ENCODE data around the gene PIGS.
"Not testable (repeated sequence)": the region's sequence is repeated elsewhere in the genome, so short reads cannot be mapped to it uniquely, and the experiment has no call there.

The PIGS gene

DNA sequence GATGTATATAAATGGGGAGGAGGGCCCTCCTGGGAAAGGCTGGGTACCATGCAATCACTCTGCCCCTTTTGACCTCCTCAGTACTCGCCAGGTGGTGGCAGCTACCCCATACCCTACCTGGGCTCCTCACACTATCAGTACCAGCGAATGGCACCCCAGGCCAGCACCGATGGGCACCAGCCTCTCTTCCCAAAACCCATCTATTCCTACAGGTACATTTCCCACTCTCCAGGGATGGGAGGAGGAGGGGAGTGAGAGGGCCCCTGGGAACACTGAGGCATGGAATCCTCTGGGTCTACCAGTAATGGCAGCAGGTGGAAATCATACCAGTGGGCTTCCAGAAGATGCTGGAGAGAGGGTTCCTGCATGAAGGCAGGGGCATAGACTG lies 42.3 kb downstream of the PIGS start:
- no peak for DNase-seq (ENCODE audit: low spot score)

DNA sequence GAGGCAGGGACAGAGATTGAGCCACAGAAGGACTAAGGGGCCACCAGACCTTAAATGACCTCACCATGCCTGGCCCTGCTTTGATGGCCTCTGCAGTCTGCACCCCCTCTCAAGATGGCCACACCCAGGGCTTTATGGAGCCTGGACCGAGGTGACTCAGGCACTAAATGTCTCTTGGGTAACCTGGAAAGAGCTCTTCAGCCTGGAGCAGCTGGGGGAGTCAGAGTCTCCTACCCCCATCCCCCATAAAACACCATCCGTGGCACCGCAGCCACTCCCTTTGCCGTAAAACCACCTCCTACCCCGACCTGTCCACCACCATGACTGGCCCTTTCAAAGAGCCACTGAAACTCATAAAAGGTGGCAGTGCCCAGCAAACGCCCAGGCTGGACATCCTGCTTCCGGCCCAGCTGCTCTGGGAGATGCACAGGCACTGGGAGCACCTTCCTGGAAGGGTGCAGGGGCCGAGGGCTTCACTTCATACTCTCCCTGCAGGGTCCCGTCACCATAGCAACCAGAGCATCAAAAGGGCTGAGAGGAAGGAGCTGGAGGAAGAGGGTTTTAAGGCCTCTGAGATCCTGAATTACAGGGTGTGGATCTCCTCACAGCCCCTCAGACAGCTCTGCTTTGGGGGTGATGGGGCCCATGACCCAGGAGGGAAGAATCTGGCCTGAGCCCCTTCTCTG lies 42.9 kb downstream of the PIGS start:
- peak; percentile 71 for DNase-seq (ENCODE audit: low spot score)

DNA sequence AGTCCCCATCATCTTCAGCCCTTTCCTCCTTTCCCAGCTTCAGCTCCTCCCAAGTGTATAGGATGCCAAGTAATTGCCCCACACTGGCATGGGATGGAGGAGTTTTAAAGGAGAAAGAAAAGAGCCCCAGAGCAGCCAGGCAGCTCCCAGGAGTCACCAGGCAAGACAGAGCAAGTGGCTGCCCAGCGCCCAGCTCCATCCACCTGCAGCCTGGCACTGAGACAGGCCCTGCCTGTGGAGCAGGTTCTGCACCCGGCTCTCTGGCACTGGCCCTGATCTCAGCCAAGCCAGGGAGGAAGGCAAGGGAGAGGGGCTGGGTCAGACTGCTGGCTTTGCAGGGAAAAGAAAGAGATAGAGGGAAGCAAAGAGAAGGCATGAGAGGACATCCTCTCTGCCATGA lies 43.5 kb downstream of the PIGS start:
- no peak for DNase-seq (ENCODE audit: low spot score)

DNA sequence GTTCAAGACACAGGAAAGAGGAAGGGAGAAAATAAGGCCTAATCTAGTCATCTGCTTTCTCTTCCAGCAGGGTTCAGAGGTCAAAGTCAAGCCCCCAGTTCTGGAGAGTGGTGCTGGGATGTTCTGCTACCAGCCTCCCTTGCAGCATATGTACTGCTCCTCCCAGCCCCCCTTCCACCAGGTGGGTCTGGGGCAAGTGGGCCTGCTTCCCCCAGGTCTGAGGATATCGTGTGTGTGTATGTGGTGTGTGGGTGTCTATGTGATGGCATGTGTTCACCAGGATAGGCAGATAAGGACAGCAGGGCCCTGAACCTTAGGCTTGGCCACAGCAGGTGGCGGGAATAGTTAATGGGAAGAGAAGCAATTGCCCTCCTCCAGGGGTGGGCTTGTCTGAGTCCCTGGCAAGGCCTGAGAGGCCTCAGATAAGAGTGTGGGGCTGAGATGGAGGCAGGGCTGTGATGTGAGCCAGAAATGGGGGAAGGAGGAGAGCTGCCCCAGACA lies 44.1 kb downstream of the PIGS start:
- DNase-seq (ENCODE audit: low spot score), result no peak

DNA sequence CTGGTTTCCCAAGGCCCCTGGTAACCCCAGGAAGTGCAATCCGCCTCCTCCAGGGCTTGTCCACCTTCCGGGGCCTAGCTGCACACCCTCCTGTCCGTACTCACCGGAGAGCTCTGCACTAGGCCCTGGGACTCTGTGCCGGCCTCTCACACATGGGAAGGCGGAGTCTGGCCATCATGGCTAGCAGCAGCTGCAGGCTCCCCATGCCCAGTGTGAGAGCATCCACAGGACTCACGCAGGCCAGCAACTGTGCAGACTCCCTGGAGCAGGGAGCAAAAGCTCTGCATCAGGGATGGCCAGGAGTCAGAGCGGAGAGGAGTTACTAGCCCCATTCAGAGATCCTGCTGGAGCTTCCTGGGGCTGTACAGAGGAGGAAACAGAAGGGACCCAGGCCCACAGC lies 44.9 kb downstream of the PIGS start:
- no peak for DNase-seq (ENCODE audit: low spot score)

DNA sequence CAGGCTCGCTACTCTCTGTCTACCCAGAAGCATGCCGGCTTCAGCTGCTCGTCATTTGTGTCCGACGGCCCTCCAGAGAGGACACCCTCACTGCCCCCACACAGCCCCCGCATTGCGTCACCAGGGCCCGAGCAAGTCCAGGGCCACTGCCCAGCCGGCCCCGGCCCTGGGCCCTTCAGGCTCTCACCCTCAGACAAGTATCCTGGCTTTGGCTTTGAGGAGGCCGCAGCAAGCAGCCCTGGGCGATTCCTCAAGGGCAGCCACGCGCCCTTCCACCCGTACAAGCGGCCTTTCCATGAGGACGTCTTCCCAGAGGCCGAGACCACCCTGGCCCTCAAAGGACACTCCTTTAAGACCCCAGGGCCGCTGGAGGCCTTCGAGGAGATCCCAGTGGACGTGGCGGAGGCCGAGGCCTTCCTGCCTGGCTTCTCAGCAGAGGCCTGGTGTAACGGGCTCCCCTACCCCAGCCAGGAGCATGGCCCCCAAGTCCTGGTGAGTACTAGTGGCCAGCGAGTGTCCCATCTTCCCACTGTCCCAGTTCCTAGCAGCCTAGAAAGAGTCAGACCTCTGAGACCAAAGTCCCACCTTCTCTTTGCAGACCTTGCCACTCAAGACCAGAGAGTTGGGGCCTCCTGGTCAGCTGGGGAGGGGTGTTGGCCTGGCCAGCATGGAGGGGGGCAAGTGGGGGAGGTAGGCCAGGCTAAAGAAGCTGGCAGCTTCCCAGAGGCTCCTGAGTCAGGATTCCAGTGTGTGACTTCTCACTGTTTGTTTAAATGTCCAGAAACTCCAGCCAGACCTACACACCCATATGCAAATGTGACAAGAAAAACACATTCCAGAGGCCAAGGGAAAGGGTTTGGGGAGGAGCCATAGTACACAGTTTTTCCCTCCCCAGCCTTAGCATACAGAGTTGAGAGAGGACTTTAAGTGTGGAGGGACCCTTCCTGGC lies 46.6 kb downstream of the PIGS start:
- DNase-seq (ENCODE audit: low spot score), result peak; percentile 73

DNA sequence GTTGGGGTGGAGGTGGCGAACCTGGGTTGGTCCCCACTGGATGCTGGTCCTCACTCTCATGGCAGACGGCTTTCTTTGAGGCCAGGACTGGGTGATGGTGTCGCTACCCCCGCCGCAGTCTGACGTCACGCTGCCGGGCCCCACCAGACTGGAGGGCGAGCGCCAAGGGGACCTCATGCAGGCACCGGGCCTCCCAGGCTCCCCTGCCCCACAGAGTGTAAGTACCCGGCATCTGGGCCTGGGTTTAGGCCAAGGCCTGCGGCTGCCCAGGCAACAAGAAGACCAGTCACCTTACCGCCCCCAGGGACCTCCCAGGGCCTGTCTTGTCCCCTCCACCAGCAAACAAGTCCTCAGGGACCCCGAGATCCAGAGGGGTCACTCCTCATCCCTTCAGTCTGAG lies 47.4 kb downstream of the PIGS start:
- DNase-seq (ENCODE audit: low spot score), result no peak

DNA sequence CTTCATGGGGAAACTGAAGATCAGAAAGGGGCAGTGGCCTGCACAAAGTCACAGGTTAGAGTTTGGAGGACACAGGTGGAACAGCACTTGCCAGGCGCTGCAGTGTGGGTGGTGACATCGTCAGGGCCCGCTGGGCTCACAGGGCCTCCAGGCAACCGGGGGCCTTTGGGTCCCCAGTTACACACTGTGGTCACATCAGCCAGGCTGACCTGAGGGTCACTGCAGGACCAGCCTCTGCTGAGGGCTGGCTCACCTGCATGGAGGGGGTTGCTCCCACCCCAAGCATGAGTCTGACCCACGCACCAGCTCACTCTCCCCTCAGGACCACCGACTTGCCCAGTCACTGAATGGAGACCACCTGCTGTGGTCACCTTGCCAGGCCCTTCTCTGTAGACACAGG lies 48.1 kb downstream of the PIGS start:
- no peak for DNase-seq (ENCODE audit: low spot score)

DNA sequence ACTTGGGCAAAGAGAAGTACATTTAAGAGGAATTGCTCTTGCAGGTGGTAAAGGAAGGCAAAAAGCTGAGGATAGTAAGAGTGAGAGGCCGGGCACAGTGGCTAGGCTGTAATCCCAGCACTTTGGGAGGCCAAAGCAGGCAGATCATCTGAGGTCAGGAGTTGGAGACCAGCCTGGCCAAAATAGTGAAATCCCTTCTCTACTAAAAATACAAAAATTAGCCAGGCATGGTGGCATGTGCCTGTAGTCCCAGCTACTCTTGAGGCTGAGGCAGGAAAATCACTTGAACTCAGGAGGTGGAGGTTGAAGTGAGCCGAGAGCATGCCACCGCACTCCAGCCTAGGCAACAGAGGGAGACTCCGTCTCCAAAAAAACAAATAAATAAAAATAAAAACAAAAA lies 49.0 kb downstream of the PIGS start:
- DNase-seq (ENCODE audit: low spot score), result not testable (repeated sequence)

DNA sequence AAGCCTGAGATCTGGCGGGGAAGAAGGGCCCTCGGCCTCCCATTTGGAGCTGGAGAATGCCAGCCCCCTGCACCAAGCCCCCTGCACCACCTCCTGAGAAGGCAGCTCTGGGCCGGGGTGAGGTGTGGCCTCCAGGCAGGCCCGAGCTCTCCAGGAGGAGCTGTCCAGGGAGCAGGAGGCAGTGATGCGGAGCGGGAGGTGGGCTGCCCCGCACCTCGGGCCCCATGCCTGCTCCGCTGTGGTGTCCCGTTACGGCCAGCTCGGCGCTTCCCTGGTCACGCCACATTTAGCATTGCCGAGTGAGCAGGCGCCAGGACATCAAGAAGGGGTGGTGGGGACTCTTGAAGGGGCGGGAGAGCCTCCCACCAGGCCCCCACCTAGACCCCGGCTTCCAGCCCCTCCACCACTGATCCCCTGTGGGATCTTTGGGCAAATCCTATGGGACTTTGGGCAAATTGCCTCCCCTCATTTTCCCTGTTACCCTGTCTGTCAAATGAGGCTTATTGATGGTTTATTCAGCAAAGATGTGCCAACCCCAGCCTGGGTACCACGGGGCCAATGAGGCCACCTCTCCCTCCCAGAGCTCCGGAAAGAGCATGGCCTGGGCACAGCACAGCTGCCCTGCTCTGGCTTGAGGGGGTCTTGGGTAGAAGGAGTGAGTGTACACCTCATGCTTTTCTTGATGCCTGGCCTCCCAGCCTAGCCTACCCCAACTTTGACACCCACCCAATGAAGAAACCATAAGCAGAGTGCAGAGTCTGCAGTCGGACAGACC lies 49.8 kb downstream of the PIGS start:
- DNase-seq (ENCODE audit: low spot score), result no peak

DNA sequence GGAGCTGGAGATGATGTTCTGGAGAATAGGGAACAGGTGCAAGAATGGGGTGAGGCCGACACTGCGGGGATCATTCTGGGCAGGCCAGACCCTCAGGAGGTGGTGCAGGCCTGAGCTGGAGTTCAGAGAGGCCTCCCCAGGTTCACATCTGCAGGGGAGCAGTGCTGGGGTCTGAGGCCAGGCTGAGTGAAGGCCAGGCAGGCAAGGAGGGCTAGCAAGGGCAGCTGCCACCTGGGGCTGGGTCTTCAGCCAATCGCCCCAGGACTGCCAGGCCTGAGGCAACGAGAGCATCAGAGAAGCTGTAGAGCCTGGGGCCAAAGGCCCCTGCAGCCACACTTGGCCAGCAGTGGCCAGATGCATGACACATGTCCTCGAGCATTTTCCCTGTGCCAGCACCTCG lies 50.6 kb downstream of the PIGS start:
- DNase-seq (ENCODE audit: low spot score), result no peak

DNA sequence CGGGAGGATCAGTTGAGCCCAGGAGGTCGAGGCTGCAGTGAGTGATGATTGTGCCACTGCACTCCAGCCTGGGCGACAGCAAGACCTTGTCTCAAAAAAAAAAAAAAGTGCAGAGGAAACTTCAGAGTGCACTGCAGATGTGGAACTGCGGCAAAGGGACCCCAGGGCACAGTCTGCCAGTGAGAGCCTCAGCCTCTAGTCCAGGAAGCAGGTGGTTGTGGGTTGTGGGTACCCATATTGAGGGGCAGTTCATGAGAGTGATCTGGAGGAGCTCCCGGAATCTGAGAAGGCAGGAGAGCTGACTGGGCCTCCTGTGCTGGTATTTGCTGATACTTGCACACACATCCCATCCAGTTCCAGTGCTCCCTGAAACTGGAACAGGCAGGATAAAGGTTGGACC lies 52.1 kb downstream of the PIGS start:
- DNase-seq (ENCODE audit: low spot score), result no peak

DNA sequence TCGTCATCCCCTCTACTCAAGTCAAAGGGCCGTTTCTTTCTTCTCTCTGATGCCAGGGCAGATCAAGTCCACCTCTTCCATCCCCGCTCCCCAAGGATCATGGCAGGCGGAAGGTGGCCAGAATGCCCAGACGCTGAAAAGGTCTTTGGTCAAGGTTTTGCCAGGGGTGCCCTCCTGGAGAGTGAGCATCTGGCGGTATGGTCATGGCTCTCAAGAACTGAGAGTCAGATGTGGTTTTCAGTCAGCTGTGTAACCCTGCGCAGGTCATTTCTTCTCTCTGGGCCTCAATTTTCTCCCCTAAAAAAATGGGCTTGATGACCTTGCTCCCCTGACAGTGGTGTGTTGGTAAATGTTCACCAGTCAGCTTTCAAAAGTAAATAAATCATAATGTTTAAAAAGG lies 52.7 kb downstream of the PIGS start:
- DNase-seq (ENCODE audit: low spot score), result no peak

DNA sequence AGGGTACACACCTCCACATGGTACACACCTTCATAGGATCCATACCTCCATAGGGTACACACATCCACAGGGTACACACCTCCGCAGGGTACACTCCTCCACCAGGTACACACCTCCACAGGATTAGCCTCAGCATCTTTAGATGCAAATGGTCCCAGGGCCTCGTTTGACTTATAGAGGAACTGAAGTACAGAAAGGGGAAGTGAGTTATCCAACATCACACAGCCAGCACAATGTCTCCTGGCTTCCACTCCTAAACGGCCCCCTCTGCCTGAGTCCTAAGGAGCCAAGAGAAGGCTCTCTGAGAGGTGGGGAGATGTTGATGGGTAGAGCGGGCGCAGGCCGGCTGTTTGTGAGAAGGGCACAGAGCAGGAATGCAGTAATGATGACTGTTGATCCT lies 53.2 kb downstream of the PIGS start:
- no peak for DNase-seq (ENCODE audit: low spot score)

DNA sequence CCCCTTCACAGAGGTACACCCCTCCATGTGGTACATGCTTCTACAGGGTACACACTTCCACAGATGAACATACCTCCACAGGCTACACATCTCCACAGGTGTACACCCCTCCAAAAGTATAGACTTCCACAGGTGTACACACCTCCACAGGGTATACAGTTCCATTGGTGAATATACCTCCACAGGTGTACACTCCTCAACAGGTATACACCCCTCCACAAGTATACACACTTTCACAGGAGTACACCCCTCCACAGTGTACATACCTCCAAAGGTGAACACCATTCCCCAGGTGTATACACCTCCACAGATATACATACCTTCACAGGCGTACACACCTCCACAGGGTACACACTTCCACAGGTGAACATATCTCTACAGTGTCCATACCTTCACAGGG lies 55.8 kb downstream of the PIGS start:
- DNase-seq (ENCODE audit: low spot score), result no peak

DNA sequence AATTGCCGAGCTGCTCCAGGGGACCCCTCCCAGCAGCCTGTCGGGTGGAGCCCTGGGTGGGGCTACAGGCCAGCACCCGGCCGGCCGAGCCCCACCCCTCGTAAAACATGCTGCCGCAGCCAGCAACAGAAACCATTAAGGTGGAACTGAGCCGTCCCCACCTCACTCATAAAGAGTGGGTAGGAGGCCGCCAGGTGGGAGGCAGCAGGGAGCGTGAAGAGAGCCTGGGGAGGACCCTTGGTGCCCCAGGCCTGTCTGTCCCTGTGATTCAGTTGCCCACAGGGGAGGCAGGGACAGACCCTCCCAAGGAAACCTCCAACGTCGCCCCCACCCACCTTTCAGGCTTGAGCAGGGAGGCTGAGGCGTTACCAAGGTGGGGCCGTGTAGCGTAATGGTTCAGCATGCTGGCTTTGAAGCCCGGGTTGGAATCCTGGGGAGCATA lies 56.7 kb downstream of the PIGS start:
- DNase-seq (ENCODE audit: low spot score), result peak; percentile 39

DNA sequence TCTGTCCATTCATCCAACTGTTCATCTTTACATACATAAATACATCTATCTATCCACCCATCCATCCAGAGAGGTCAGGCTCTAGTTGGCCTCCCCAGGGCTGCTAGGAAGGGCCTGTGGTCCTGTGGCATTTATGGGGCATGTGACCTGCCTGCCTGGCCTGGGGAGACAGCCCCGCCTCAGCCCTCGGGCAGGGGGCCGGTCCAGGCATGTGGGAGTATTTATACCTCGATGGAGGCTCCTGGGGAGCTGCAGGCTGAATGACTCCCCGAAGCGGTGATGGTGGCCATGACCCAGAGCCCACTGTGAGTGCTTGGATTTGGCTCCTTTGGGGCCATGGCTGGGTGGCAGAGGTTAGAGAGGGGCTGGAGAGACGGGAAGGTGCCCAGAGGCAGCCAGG lies 57.8 kb downstream of the PIGS start:
- no peak for DNase-seq (ENCODE audit: low spot score)

DNA sequence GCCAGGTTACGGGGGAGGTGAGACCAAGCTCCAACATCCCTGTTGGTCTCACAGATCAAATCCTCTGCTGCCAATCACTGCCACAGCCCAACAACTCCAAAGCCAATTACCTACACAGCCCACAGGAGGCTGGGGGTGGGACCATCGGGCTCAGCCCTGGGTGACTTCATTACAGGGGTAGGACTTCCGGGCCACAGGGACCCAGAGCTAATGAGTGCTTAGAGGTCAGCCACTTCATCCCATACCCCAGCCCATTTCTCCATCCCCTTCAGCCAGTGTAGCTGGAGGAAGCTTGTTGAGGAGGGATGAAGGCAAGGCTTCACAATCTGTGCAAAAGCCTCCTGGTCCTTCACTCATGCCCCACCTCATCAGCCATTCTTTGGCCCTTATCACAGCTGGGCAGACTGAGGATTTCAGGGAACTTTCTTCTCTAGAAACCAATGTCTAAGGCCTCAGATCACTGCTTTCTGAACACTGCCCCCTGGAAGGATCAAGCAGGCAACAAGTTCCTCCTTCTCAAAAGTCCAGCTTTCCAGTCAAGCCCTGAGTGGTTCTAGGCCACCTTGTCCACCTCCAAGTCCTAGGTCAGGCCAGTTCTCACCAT lies 59.4 kb downstream of the PIGS start:
- DNase-seq (ENCODE audit: low spot score), result no peak

DNA sequence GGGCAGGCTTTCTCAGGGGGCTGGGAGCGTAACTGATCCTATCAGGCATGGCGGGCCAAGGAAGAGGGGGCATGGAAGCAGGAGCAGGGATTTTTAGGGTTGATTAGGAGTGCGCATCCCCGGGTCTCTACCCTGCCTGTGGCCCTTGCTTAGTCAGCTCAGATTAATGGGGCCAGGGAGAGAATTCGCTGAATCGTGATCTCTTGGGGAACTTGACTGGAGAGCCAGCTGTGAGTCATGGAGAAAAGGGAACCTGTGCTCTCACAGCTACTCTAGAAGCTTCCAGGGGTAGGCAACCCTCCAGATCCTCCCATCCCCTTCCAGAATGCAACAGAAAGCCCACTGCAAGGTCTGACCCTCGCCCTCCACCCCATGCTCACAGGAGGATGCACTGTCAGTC lies 61.5 kb downstream of the PIGS start:
- no peak for DNase-seq (ENCODE audit: low spot score)

DNA sequence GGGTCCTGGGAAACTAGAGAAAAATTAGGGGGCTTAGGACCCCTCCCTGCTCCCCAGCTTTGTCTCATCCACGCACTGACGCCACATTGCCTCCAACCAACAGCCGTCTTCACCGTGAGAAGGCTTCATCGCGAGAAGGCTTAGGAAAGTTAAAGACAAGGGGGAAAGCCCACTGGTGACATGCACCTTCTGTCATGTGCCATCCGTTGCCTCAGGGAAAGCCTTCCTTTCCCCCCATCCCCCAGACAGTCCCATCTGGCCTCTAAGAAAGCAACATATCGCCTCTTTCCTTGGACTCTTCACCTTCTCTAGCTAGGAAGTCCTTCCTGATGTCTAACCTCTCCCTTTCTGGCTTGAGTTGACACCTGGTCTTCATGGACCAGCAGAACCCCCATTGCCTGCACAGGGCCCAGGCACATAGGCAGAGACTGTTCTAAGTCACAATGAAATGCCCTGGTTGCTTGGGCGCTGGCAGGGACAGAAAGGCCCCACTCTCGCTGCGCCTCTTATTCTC lies 63.1 kb downstream of the PIGS start:
- no peak for DNase-seq (ENCODE audit: low spot score)

DNA sequence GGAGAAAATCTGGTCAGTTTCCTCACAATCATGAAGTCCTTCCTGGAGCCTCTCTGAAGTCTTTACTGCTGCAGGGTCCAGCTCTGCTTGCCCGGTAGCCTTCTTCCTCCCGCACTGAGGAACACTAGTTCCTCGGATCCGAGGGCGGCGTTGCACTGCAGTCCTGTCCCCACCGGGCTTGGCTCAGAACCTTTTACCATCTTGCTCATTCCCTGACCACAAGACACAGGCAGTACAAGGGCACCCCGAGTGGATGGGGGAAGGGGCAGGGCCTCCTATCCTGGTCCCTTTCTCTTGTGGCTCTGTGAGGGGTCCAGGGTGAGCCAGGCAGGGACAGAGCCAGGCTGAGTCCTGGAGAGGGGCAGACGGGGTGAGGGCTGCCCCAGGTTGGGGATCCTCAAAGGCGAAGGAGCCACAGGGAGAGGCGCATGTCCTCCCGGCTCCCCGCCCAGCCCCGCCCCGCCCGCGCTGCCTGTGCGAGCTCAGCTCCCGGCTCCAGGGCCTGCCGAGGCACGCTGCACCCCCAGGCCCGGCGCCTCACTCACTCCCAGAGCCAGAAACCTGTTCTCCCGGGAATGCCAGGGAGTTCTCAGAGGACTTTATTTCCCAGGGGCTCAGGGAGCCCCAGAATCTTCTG lies 63.6 kb downstream of the PIGS start:
- DNase-seq (ENCODE audit: low spot score), result no peak

All from LoVo (cell line).